ENCODE measurements around the gene MMP25.
"Not testable (repeated sequence)": the region's sequence is repeated elsewhere in the genome, so short reads cannot be mapped to it uniquely, and the experiment has no call there.

DNA sequence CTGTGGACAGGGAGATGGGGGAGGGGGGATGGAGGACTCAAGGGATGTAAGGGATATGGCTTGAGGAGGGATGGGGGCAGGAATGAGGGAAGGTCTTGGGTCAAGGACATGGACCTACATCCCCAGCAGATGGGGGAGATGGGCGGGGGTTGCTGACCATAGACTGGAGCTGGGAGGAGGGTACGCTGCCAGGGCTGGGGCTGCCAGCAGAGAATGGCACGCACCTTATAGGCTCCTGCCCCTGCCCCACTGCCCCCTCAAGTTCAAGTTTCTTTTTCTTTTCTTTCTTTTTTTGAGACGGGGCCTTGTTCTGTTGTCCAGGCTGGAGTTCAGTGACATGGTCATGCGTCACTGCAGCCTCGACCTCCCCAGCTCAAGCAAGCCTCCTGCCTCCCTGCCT, 29.6 kb downstream of the MMP25 start:
- not testable (repeated sequence) for TF ChIP-seq EZH2 (IDR thresholded peaks at IDR 0.05; ENCODE audit: insufficient read depth, low read length)
- TF ChIP-seq, protein P1, sequence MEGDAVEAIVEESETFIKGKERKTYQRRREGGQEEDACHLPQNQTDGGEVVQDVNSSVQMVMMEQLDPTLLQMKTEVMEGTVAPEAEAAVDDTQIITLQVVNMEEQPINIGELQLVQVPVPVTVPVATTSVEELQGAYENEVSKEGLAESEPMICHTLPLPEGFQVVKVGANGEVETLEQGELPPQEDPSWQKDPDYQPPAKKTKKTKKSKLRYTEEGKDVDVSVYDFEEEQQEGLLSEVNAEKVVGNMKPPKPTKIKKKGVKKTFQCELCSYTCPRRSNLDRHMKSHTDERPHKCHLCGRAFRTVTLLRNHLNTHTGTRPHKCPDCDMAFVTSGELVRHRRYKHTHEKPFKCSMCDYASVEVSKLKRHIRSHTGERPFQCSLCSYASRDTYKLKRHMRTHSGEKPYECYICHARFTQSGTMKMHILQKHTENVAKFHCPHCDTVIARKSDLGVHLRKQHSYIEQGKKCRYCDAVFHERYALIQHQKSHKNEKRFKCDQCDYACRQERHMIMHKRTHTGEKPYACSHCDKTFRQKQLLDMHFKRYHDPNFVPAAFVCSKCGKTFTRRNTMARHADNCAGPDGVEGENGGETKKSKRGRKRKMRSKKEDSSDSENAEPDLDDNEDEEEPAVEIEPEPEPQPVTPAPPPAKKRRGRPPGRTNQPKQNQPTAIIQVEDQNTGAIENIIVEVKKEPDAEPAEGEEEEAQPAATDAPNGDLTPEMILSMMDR (IDR thresholded peaks at IDR 0.05; ENCODE audit: insufficient read depth, low read depth, low read length), result not testable (repeated sequence)
